HepG2 (cell line): ENCODE data around the gene LOXL4.

Experiments
- EP300 ChIP-seq, 3 experiments: sonication (generic) in 1 of 3; formaldehyde crosslinking in 1 of 3; IDR thresholded peaks; 2 replicates each; pipeline versions ENCODE4 v1.5.1 to v1.6.1; 2011 to 2020; ENCODE audit warnings: low read depth in 2 of 3, low read length in 2 of 3, borderline replicate concordance in 1 of 3, improper control_type of control experiment in 1 of 3, mild to moderate bottlenecking in 1 of 3, missing genetic modification reagents in 1 of 3, moderate library complexity in 1 of 3
- FOXC1 ChIP-seq: sonication (generic); formaldehyde crosslinking; IDR thresholded peaks from 2 replicates; pipeline ENCODE4 v1.8.0; 2022; ENCODE audit warnings: mild to moderate bottlenecking, missing genetic modification reagents, borderline replicate concordance
- NR2C2 ChIP-seq: sonication (generic); formaldehyde crosslinking; IDR thresholded peaks from 2 replicates; pipeline ENCODE4 v1.4.0; 2020; ENCODE audit warnings: missing genetic modification reagents, mild to moderate bottlenecking, moderate library complexity, borderline replicate concordance
- POLR2A ChIP-seq, 2 experiments: IDR thresholded peaks; 2 replicates each; pipeline ENCODE4 v1.6.1; 2011; ENCODE audit warnings: low read depth in 2 of 2, low read length in 2 of 2, mild to moderate bottlenecking in 1 of 2, moderate library complexity in 1 of 2; ENCODE audit not compliant: insufficient read depth in 1 of 2
- RAD21 ChIP-seq: fragments of 450-650 bp; formaldehyde crosslinking; IDR thresholded peaks from 2 replicates; pipeline ENCODE4 v1.5.0; 2020; ENCODE audit warnings: mild to moderate bottlenecking
- SP4 ChIP-seq: sonication (generic); formaldehyde crosslinking; IDR thresholded peaks from 2 replicates; pipeline ENCODE4 v1.8.1; 2023; ENCODE audit warnings: mild to moderate bottlenecking, missing genetic modification reagents
- ZBTB7A ChIP-seq: sonication (generic); formaldehyde crosslinking; IDR thresholded peaks from 2 replicates; pipeline ENCODE4 v1.8.0; 2022; ENCODE audit warnings: mild to moderate bottlenecking, missing genetic modification reagents
- ZNF124 ChIP-seq: sonication (generic); formaldehyde crosslinking; IDR thresholded peaks from 2 replicates; pipeline ENCODE4 v1.4.0; 2020; ENCODE audit warnings: missing genetic modification reagents
- ZNF207 ChIP-seq: fragments of 450-650 bp; IDR thresholded peaks from 2 replicates; pipeline ENCODE4 v1.6.1; 2016; ENCODE audit warnings: antibody characterized with exemption, borderline replicate concordance
- ZNF510 ChIP-seq: sonication (generic); formaldehyde crosslinking; IDR thresholded peaks from 2 replicates; pipeline ENCODE4 v1.4.0; 2020; ENCODE audit warnings: low read depth, mild to moderate bottlenecking, missing genetic modification reagents
- TF ChIP-seq, protein P1 (sequence below): sonication (generic); formaldehyde crosslinking; IDR thresholded peaks from 2 replicates; pipeline ENCODE4 v1.5.0; 2020; ENCODE audit warnings: mild to moderate bottlenecking, missing genetic modification reagents, moderate library complexity

DNA sequence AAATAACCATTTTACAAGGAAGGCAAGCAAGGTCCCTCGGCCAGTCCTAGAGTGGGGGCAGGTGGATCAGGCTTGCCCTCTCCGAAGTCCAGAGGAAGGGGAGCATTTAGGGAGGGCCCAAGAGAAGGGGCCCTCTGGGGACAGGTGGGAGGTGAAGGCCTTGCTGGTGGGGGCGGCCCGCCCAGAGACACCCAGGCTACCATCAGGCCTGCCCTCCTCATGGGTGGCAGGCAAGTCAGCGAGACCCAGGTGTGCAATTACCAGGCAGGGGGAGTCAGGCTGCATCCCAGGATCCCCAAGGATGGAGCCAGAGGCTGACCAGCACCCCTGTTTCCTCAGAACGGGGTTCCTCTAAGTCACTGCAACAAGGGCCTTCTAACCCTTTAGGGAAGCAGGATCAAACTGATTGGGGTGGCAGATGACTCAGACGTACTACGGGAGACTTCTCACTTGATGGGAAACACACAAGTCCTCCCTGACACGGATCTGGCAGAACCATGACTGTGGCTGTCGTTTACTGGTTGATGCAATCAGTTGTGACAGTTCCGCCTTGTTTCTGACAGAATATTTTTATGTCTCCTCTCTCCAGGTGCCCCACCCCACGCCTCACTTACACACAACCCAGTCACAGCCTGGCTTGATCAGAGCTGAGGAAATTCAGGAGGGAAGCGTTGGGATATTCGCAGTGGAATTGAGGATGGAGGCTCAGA is 8.2 kb downstream of the LOXL4 start:
- no peak for TF ChIP-seq ZNF510 (CRISPR knock-in tag)
- TF ChIP-seq, protein P1, sequence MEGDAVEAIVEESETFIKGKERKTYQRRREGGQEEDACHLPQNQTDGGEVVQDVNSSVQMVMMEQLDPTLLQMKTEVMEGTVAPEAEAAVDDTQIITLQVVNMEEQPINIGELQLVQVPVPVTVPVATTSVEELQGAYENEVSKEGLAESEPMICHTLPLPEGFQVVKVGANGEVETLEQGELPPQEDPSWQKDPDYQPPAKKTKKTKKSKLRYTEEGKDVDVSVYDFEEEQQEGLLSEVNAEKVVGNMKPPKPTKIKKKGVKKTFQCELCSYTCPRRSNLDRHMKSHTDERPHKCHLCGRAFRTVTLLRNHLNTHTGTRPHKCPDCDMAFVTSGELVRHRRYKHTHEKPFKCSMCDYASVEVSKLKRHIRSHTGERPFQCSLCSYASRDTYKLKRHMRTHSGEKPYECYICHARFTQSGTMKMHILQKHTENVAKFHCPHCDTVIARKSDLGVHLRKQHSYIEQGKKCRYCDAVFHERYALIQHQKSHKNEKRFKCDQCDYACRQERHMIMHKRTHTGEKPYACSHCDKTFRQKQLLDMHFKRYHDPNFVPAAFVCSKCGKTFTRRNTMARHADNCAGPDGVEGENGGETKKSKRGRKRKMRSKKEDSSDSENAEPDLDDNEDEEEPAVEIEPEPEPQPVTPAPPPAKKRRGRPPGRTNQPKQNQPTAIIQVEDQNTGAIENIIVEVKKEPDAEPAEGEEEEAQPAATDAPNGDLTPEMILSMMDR (CRISPR knock-in tag), result no peak
- TF ChIP-seq POLR2A (IDR thresholded peaks at IDR 0.05; ENCODE audit: insufficient read depth in 1 of 2, low read depth in 2 of 2, low read length in 2 of 2), result no peak
- no peak for TF ChIP-seq SP4 (CRISPR knock-in tag)
- TF ChIP-seq FOXC1 (CRISPR knock-in tag), result no peak
- TF ChIP-seq RAD21 (CRISPR knock-in tag), result no peak
- no peak for TF ChIP-seq ZBTB7A
- TF ChIP-seq EP300 (IDR thresholded peaks at IDR 0.05; ENCODE audit: low read depth in 2 of 2, low read length in 2 of 2), result no peak
- no peak for TF ChIP-seq EP300 (CRISPR knock-in tag; IDR thresholded peaks at IDR 0.05; ENCODE audit: borderline replicate concordance)
- no peak for TF ChIP-seq ZNF207
- no peak for TF ChIP-seq ZNF124 (CRISPR knock-in tag)
- TF ChIP-seq NR2C2 (CRISPR knock-in tag), result no peak
